ENCODE data around the gene SNX1. TPM values are rescaled to one million over a fixed set of nuclear protein-coding genes. Genes with fewer than 3 reads are reported as not detected.
"Not testable (repeated sequence)": the region's sequence is repeated elsewhere in the genome, so short reads cannot be mapped to it uniquely, and the experiment has no call there.

SNX1 gene
- total and polyA plus RNA-seq, 2 donors: 59.4 to 76.6 TPM

DNA sequence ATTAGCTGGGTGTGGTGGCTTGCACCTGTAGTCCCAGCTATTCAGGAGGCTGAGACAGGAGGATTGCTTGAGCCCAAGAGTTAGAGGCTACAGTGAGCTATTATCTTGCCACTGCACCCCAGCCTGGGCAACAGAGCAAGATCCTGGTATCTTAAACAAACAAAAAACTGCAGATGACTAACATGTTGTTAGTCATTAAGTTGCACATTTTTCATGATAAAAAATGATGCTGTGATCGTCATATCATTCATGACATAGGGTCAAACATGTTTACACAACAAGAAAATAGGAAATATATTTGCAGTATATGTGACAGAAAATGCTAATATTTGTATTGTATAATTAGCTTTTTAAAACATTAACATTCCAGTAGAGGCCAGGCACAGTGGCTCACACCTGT, 29.3 kb upstream of the SNX1 start:
- no peak for DNase-seq (ENCODE audit: extremely low spot score)
- Histone ChIP-seq H3K4me1 (ENCODE audit: insufficient read depth) (peaks cover 1% of the 10 kb centered on the region), H3K27ac (ENCODE audit: low read depth) (no peak overlapping the region), H3K4me3 (ENCODE audit: low read depth, low read length) (no peak overlapping the region), H3K36me3 (ENCODE audit: insufficient read depth) (no peaks in the 10 kb centered on the region)
- 64% methylated on average over 1 of the region's 1 CpG for WGBS

DNA sequence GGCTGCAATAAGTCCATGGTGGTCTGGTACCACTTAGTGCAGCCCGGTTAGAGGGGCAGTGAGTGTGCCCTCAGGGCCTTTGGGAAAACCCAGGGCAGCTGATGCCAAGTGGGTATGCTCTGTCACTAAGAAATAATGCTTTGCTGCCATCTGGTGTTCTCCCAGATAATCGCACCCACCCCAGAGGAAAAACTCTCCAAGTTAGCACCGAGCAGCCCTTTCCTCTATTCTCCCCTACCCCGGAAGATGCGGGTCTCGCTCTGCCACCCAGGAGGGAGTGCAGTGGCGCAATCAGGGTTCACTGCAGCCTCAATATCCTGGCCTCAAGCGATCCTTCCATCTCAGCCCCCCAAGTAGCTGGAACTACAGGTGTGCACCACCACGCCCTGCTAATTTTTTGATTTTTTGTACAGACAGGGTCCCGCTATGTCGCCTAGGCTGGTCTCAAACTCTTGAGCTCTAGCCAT, 28.2 kb upstream of the SNX1 start:
- no peaks in the 10 kb centered on the region for H3K36me3 ChIP-seq (ENCODE audit: insufficient read depth)
- DNase-seq (ENCODE audit: extremely low spot score): no peak
- no peak overlapping the region for H3K4me3 ChIP-seq (ENCODE audit: low read depth, low read length)
- WGBS: 24% methylated on average over 11 of the region's 11 CpGs
- peaks cover 1% of the 10 kb centered on the region for H3K4me1 ChIP-seq (ENCODE audit: insufficient read depth)
- H3K27ac ChIP-seq (ENCODE audit: low read depth): no peak overlapping the region

DNA sequence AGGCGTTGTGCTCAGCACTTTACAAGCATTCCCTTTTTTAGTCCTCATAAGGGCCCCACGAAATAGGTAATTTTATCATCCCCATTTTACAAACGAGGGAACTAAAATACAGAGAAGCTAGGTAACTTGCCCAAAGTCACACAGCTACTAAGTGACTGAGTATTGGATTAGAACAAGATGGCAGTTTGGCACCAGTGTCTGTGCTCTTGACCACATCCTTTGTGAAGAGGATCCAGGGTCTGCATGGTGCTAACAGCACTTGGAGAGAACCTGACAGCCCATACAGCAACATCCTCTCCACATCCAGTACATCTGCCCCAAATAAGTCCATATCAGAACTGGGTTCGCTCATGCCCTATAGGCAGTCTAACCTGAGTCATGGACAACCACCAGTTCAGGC, 27.6 kb upstream of the SNX1 start:
- WGBS: 43% methylated on average over 4 of the region's 4 CpGs
- Histone ChIP-seq H3K4me3 (ENCODE audit: low read depth, low read length) (no peak overlapping the region), H3K36me3 (ENCODE audit: insufficient read depth) (no peaks in the 10 kb centered on the region), H3K4me1 (ENCODE audit: insufficient read depth) (peaks cover 1% of the 10 kb centered on the region), H3K27ac (ENCODE audit: low read depth) (no peak overlapping the region)
- no peak for DNase-seq (ENCODE audit: extremely low spot score)

DNA sequence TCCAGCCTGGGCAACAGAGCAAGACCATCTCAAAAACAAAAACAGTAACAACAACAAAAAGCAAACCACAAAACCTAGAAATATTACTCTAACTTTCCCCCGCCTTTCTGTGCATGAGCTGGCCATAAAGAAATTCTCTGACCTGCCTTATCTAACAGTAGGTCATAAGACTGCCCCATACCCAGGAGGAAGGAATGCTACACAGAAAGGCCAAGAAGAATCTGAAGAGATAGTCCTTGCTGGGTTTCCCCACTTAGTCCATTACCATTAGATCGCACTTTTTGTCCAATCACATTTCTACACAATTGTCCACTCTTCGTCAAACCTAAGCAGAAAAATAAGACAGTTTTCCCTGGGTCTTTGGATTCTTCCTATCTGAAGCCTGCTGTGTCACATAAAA, 25.7 kb upstream of the SNX1 start:
- WGBS: 95% methylated on average over 3 of the region's 3 CpGs
- H3K27ac ChIP-seq (ENCODE audit: low read depth): no peak overlapping the region
- no peaks in the 10 kb centered on the region for H3K36me3 ChIP-seq (ENCODE audit: insufficient read depth)
- H3K4me1 ChIP-seq (ENCODE audit: insufficient read depth): peaks cover 1% of the 10 kb centered on the region
- no peak overlapping the region for H3K4me3 ChIP-seq (ENCODE audit: low read depth, low read length)
- no peak for DNase-seq (ENCODE audit: extremely low spot score)

DNA sequence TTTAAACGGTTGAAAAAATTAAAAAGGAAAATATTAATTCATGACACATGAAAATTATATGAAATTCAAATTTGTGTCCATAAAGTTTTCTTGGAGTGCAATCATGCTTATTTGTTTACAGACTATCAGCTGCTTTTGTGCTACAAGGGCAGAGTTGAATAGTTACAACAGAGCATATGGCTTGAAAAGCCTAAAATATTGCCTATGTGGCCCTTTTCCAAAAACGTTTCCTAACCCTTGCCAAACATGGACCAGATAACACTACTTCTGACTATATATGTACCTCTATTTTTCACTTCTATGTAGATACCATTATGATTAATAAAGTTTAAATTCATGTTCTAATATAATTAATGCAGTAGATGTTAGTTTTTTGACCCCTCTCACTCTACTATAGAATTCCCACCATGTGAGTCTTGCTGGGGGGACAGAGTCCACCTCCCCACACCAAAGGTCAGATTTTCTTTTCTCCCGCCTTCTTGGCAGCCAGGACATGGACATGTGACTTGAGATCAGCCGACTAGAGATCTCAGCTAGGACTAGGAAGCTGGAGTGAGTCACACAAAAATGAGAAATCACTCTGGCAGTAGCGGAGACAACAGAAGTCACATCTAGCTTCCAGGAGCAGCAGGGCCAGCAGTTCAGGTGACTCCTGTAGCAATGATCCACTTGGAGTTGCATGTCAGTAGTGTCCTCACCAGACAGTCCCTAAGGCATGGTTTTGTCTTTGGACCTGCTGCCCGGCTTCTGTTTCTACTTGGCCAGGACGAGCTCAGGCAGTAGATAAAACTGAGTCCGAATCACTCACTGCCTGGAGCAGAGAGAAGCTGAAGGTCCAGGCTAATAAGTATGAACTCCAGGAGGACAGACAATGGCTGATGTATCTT, 24.6 kb upstream of the SNX1 start:
- H3K4me3 ChIP-seq (ENCODE audit: low read depth, low read length): no peak overlapping the region
- DNase-seq (ENCODE audit: extremely low spot score): no peak
- no peaks in the 10 kb centered on the region for H3K36me3 ChIP-seq (ENCODE audit: insufficient read depth)
- H3K4me1 ChIP-seq (ENCODE audit: insufficient read depth): peaks cover 1% of the 10 kb centered on the region
- H3K27ac ChIP-seq (ENCODE audit: low read depth): no peak overlapping the region
- 34% methylated on average over 8 of the region's 8 CpGs for WGBS

DNA sequence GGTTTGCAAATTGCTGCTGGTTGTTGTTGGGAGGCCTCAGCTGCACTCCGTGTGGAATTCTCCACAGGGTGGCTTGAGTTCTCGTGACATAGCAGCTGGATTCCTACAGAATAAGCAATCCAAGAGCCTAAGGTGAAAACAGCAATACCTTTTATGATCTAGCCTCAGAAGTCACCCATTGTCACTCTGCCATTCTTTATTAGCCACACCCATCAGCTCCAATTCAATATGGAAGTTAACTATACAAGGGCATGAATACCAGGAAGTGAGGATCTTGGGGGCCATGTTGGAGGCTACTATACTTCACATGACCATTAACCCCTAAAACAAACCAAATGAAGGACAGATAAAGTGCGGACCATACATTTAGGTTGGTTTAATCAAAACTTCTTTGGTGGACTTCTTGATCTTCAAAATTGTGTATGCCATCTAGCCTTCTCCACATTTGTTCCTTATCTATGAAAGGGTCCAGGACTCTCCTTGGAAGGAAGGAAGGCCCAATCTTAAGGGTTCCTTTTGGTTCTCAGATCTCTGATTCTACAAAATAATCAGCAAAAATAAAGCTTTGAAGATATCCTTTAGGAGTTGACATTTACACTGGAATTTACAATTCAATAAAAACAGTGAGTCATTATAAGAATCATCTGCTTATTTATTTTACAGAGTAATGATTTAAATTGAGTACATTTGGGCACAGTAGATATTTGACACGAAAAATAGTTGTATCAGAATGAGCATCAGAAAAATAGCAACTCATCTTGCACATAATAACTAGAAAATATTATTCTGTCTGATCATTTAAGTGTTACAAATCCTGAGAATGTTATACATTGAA, 23.6 kb upstream of the SNX1 start:
- no peaks in the 10 kb centered on the region for H3K36me3 ChIP-seq (ENCODE audit: insufficient read depth)
- H3K4me3 ChIP-seq (ENCODE audit: low read depth, low read length): no peak overlapping the region
- peaks cover 1% of the 10 kb centered on the region for H3K4me1 ChIP-seq (ENCODE audit: insufficient read depth)
- H3K27ac ChIP-seq (ENCODE audit: low read depth): no peak overlapping the region
- 88% methylated on average over 4 of the region's 4 CpGs for WGBS
- DNase-seq (ENCODE audit: extremely low spot score): no peak

DNA sequence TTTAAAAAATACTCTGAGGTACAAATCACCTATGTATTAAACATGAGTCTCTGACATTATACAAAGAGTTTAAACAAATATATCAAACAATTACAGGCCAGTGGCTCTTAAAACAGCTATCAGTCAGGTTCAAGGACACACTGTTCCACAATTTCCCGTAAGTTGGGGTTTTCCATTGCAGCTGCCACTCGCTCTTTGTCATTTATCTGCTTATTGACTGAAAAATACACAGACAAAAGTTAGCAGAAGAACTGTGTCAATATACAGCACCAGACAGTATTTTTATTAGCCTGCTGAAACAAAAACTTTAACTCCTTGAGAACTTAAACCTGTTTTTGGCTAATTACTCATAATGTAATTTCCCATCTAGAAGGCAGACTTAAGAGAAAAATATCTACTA, 23.0 kb upstream of the SNX1 start:
- Histone ChIP-seq H3K27ac (ENCODE audit: low read depth) (no peak overlapping the region), H3K36me3 (ENCODE audit: insufficient read depth) (no peaks in the 10 kb centered on the region), H3K4me1 (ENCODE audit: insufficient read depth) (peaks cover 1% of the 10 kb centered on the region), H3K4me3 (ENCODE audit: low read depth, low read length) (no peak overlapping the region)
- DNase-seq (ENCODE audit: extremely low spot score): no peak
- WGBS: 93% methylated on average over 2 of the region's 2 CpGs

DNA sequence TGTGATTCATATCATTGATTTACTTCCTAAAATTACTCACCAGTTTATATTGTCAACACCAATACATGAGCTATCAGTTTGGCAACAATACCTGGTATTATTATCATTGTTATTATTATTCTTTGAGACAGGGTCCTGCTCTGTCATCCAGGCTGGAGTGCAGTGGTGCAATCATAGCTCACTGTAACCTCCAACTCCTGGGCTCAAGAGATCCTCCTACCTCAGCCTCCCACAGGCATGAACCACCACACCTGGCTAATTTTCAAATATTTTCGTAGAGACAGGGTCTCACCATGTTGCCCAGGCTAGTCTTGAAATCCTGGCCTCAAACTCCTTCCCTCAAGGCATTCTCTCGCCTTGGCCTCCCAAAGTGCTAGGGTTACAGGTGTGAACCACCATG, 22.3 kb upstream of the SNX1 start:
- H3K27ac ChIP-seq (ENCODE audit: low read depth); H3K4me1 ChIP-seq (ENCODE audit: insufficient read depth); DNase-seq (ENCODE audit: extremely low spot score); H3K4me3 ChIP-seq (ENCODE audit: low read depth, low read length); H3K36me3 ChIP-seq (ENCODE audit: insufficient read depth): not testable (repeated sequence)
- WGBS: 96% methylated on average over 2 of the region's 2 CpGs

- no peak overlapping the region for H3K4me3 ChIP-seq (ENCODE audit: low read depth, low read length)
- no peak for DNase-seq (ENCODE audit: extremely low spot score)
- WGBS: 82% methylated on average over 3 of the region's 3 CpGs
- no peak overlapping the region for H3K27ac ChIP-seq (ENCODE audit: low read depth)
- no peaks in the 10 kb centered on the region for H3K4me1 ChIP-seq (ENCODE audit: insufficient read depth)
- H3K36me3 ChIP-seq (ENCODE audit: insufficient read depth): no peaks in the 10 kb centered on the region
Observed at GRCh38 chr15:64082757-64083156, 13.0 kb upstream of the SNX1 start.

GRCh38 chr15:64089543-64090280, 6.1 kb upstream of the SNX1 start:
- Histone ChIP-seq H3K27ac (ENCODE audit: low read depth) (no peak overlapping the region), H3K4me1 (ENCODE audit: insufficient read depth) (no peaks in the 10 kb centered on the region), H3K36me3 (ENCODE audit: insufficient read depth) (no peaks in the 10 kb centered on the region), H3K4me3 (ENCODE audit: low read depth, low read length) (no peak overlapping the region)
- WGBS: 83% methylated on average over 12 of the region's 12 CpGs
- DNase-seq (ENCODE audit: extremely low spot score): no peak

GRCh38 chr15:64090527-64090926, 5.3 kb upstream of the SNX1 start:
- DNase-seq (ENCODE audit: extremely low spot score): no peak
- no peak overlapping the region for H3K27ac ChIP-seq (ENCODE audit: low read depth)
- no peaks in the 10 kb centered on the region for H3K4me1 ChIP-seq (ENCODE audit: insufficient read depth)

DNA sequence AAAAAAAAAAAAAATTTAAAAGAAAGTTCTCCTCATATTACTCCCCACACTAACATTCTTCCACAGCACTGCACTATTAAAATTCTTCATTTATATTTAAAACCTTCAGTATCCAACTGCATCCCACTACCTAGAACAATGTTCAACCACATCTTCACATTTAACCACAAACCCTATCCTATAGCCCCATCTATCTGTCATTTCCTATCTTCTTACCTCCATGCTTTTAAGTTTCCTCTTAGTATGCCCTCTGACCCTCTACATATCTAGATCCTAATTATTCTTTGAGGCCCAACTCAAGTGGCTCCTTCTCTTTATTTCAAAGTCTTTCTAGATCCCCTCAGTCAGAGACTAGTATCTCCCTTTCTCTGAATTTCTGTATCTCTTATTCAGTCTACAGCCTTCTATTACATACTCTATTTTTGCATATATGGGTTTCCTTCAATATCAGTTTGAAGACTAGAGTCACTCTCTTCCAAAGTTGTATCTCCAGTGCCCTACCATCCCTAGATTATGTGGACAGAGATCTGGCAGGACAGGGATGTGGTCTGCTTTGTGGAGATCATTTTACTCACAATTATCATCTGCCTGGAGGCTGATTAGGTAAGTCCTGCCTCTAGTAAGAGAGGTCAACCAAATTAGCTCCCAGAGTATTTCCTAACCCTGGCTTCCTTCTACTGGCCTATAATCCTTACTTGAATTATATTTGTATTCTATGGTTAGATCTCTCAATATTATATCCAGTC, 3.5 kb upstream of the SNX1 start:
- no peaks in the 10 kb centered on the region for H3K4me1 ChIP-seq (ENCODE audit: insufficient read depth)
- no peak for DNase-seq (ENCODE audit: extremely low spot score)
- no peak overlapping the region for H3K4me3 ChIP-seq (ENCODE audit: low read depth, low read length)
- no peak overlapping the region for H3K27ac ChIP-seq (ENCODE audit: low read depth)
- H3K36me3 ChIP-seq (ENCODE audit: insufficient read depth): no peaks in the 10 kb centered on the region

More at GRCh38 chr15:64090527-64090926, 5.3 kb upstream of the SNX1 start:
- 81% methylated on average over 3 of the region's 3 CpGs for whole genome bisulfite sequencing
- H3K4me3 ChIP-seq (ENCODE audit: low read depth, low read length): no peak overlapping the region
- H3K36me3 ChIP-seq (ENCODE audit: insufficient read depth): no peaks in the 10 kb centered on the region

Data from urinary bladder (tissue), 4 donors.